B cell (primary cell): Measurements from ENCODE around the gene COL21A1. TPM values are rescaled to one million over a fixed set of nuclear protein-coding genes. Genes with fewer than 3 reads are reported as not detected.

Experiments
- ATAC-seq: fragments of 200-7000 bp; cut with Tn5 transposase; one replicate; pipeline ENCODE4 v1.10.0; 2021; ENCODE audit warnings: low read depth, mild to moderate bottlenecking, moderate number of reproducible peaks, moderate library complexity
- CTCF ChIA-PET: fragments of 350-600 bp; sonication (Branson Sonifier 250); formaldehyde crosslinking; loops from one replicate; lab custom pipeline; 2021; ENCODE audit warnings: antibody characterized with exemption, inconsistent platforms; lab: Charles Lee
- POLR2A ChIA-PET: fragments of 350-600 bp; sonication (Branson Sonifier 250); formaldehyde crosslinking; loops from one replicate; lab custom pipeline; 2021; ENCODE audit warnings: antibody characterized with exemption; lab: Charles Lee
- DNase-seq: peaks from one replicate; pipeline ENCODE4 v3.0.0; 2013
- H2AFZ ChIP-seq: 2 replicates; pipeline ENCODE4 v1.6.1; 2012; ENCODE audit warnings: mild to moderate bottlenecking, low read depth, low read length; ENCODE audit not compliant: insufficient read depth, poor library complexity, severe bottlenecking
- H3K27ac ChIP-seq, 2 donors: 1 replicate in 1 of 2; 2 replicates in 1 of 2; pipeline ENCODE4 v1.5.1; 2012 to 2013; ENCODE audit warnings: low read length in 2 of 2, mild to moderate bottlenecking in 2 of 2, moderate library complexity in 1 of 2
- H3K27me3 ChIP-seq, 4 experiments: fragments of 200-600 bp in 1 of 4; sonication (generic) in 1 of 4; replicated peaks in 1 of 4; 1 replicate in 2 of 4; 2 replicates in 2 of 4; pipeline versions ENCODE4 v1.6.1 to v1.7.0; 2013 to 2016; ENCODE audit warnings: low read length in 3 of 4, mild to moderate bottlenecking in 2 of 4, mixed read lengths in 1 of 4, moderate library complexity in 1 of 4; ENCODE audit not compliant: insufficient read depth in 4 of 4, control insufficient read depth in 3 of 4; ENCODE audit errors: control extremely low read depth in 1 of 4
- H3K36me3 ChIP-seq, 2 experiments: replicated peaks in 1 of 2; 1 replicate in 1 of 2; 2 replicates in 1 of 2; pipeline versions ENCODE4 v1.6.1 to v1.7.1; 2013; ENCODE audit warnings: low read length in 1 of 2; ENCODE audit not compliant: insufficient read depth in 2 of 2, control insufficient read depth in 1 of 2; ENCODE audit errors: control extremely low read depth in 1 of 2, extremely low read depth in 1 of 2
- H3K4me1 ChIP-seq, 2 donors: fragments of 200-600 bp in 1 of 2; sonication (generic) in 1 of 2; 1 replicate in 1 of 2; 2 replicates in 1 of 2; pipeline versions ENCODE4 v1.5.1 to v1.6.1; 2013 to 2017; ENCODE audit warnings: low read length in 2 of 2; ENCODE audit not compliant: control insufficient read depth in 2 of 2, insufficient read depth in 2 of 2
- H3K4me2 ChIP-seq: replicated peaks from 2 replicates; pipeline ENCODE3; 2012; ENCODE audit warnings: mild to moderate bottlenecking, low read depth, low read length; ENCODE audit not compliant: poor library complexity, severe bottlenecking
- H3K4me3 ChIP-seq, 5 experiments: fragments of 200-600 bp in 1 of 5; sonication (generic) in 1 of 5; 1 replicate in 3 of 5; 2 replicates in 2 of 5; pipeline versions ENCODE4 v1.5.1 to v1.7.0; 2011 to 2016; ENCODE audit warnings: low read length in 4 of 5, mild to moderate bottlenecking in 4 of 5, low read depth in 2 of 5, control low read depth in 1 of 5, moderate library complexity in 1 of 5; ENCODE audit not compliant: insufficient read depth in 1 of 5; ENCODE audit errors: control extremely low read depth in 1 of 5, extremely low read depth in 1 of 5
- H3K79me2 ChIP-seq: fragments of 200-600 bp; sonication (generic); one replicate; pipeline ENCODE4 v1.6.0; 2016; ENCODE audit warnings: low read length; ENCODE audit not compliant: control insufficient read depth, insufficient read depth
- H3K9ac ChIP-seq: fragments of 200-600 bp; sonication (generic); 2 replicates; pipeline ENCODE4 v1.6.1; 2017; ENCODE audit warnings: mild to moderate bottlenecking, low read length, moderate library complexity
- H3K9me3 ChIP-seq, 3 donors: one replicate each; pipeline versions ENCODE4 v1.6.1 to v1.7.1; 2013; ENCODE audit warnings: low read length in 2 of 3; ENCODE audit not compliant: control insufficient read depth in 2 of 3, insufficient read depth in 1 of 3; ENCODE audit errors: control extremely low read depth in 1 of 3
- H4K20me1 ChIP-seq: 2 replicates; pipeline ENCODE4 v1.6.0; 2012; ENCODE audit warnings: mild to moderate bottlenecking, low read length; ENCODE audit not compliant: insufficient read depth, control insufficient read depth, poor library complexity, severe bottlenecking
- H3K27ac Mint-ChIP-seq: one replicate; pipeline ENCODE4 v1.8.0; 2021; ENCODE audit warnings: mixed read lengths
- H3K27me3 Mint-ChIP-seq: one replicate; pipeline ENCODE4 v1.8.0; 2021; ENCODE audit warnings: mixed read lengths
- H3K4me1 Mint-ChIP-seq: one replicate; pipeline ENCODE4 v1.8.0; 2021; ENCODE audit warnings: mixed read lengths
- H3K4me3 Mint-ChIP-seq: one replicate; pipeline ENCODE4 v1.8.0; 2021; ENCODE audit warnings: mixed read lengths
- H3K9me3 Mint-ChIP-seq: one replicate; pipeline ENCODE4 v1.8.0; 2022; ENCODE audit warnings: mixed read lengths; ENCODE audit not compliant: insufficient read depth
- CTCF ChIP-seq: fragments of 200-600 bp; IDR thresholded peaks from one replicate; pipeline ENCODE4 v1.8.0; 2022; ENCODE audit warnings: antibody characterized with exemption, mild to moderate bottlenecking
- EZH2 ChIP-seq: IDR thresholded peaks from 2 replicates; pipeline ENCODE4 v1.6.1; 2012; ENCODE audit warnings: borderline replicate concordance, low read depth, mild to moderate bottlenecking, moderate library complexity, low read length; ENCODE audit not compliant: insufficient read depth, poor library complexity, severe bottlenecking
- WGBS: methylation state at CpG from one replicate; pipeline ENCODE4 v1.1.5; 2013; ENCODE audit warnings: missing lambda C conversion rate; ENCODE audit not compliant: insufficient coverage; 5-methylcytosine and 5-hydroxymethylcytosine counted together
- intact Hi-C: fragments of 100-400 bp; cut with micrococcal nuclease; formaldehyde crosslinking; loops from one replicate; pipeline ENCODE4 v1.10.0; 2022
- polyA plus RNA-seq: library from polyadenylated mRNA; depleted of rRNA; stranded (reverse); fragments of >200 nt; gene quantifications from 2 replicates; pipeline ENCODE4 v1.2.3, GENCODE V29; 2012
- total RNA-seq, 2 donors: library from RNA; stranded (reverse); fragments of 120-200 nt in 1 of 2; gene quantifications; 1 replicate in 1 of 2; 2 replicates in 1 of 2; pipeline versions ENCODE4 v1.2.3 to v1.2.4, GENCODE V29; 2013 to 2022

COL21A1 gene
- total and polyA plus RNA-seq, 2 donors (not counting 1 experiment from before 2014, with no cell fraction given), result not detected

GRCh38 chr6:56227071-56227879, 20.1 kb downstream of the COL21A1 start:
- Histone ChIP-seq H3K4me2 (no peak overlapping the region), H3K4me1 (no peaks in the 10 kb centered on the region), H3K27ac (no peak overlapping the region), H2AFZ (no peak overlapping the region), H3K4me3 (no peak overlapping the region), H3K9me3 (no peaks in the 10 kb centered on the region), H4K20me1 (no peaks in the 10 kb centered on the region), H3K9ac (no peak overlapping the region), H3K36me3 (no peaks in the 10 kb centered on the region), H3K27me3 (no peaks in the 10 kb centered on the region), H3K79me2 (no peaks in the 10 kb centered on the region)
- intact Hi-C loops, result no loop called here
- WGBS, result no CpG with 5 or more reads among the region's 2 CpGs
- no peak for DNase-seq
- CTCF ChIA-PET, result no interaction called here
- Mint-ChIP-seq H3K4me3 (no peak overlapping the region), H3K9me3 (no peaks in the 10 kb centered on the region), H3K27ac (no peak overlapping the region), H3K27me3 (no peaks in the 10 kb centered on the region), H3K4me1 (no peaks in the 10 kb centered on the region)
- TF ChIP-seq CTCF, result no peak
- TF ChIP-seq EZH2, result no peak
- no peak for ATAC-seq
- POLR2A ChIA-PET, result no interaction called here

- H3K9me3 Mint-ChIP-seq, result no peaks in the 10 kb centered on the region
- H3K27ac ChIP-seq, result no peak overlapping the region
- no peak overlapping the region for H3K4me3 ChIP-seq
- TF ChIP-seq EZH2 (no peak), CTCF (no peak)
- no peaks in the 10 kb centered on the region for H3K27me3 Mint-ChIP-seq
- no peaks in the 10 kb centered on the region for H3K27me3 ChIP-seq
- no peaks in the 10 kb centered on the region for H3K79me2 ChIP-seq
- H3K9ac ChIP-seq, result no peak overlapping the region
- no peak overlapping the region for H3K27ac Mint-ChIP-seq
- ChIA-PET CTCF (no interaction called here), POLR2A (no interaction called here)
- no CpG with 5 or more reads among the region's 1 CpG for WGBS
- no peaks in the 10 kb centered on the region for H4K20me1 ChIP-seq
- H3K4me1 Mint-ChIP-seq, result no peaks in the 10 kb centered on the region
- intact Hi-C loops, result no loop called here
- H2AFZ ChIP-seq, result no peak overlapping the region
- ATAC-seq (no peak), DNase-seq (no peak)
- no peaks in the 10 kb centered on the region for H3K9me3 ChIP-seq
- no peak overlapping the region for H3K4me3 Mint-ChIP-seq
- no peak overlapping the region for H3K4me2 ChIP-seq
- no peaks in the 10 kb centered on the region for H3K36me3 ChIP-seq
- no peaks in the 10 kb centered on the region for H3K4me1 ChIP-seq
Measured at GRCh38 chr6:56223995-56224394, 23.4 kb downstream of the COL21A1 start.
